GM12878 (cell line): ENCODE data around the gene SPATS2L. TPM values are rescaled to one million over a fixed set of nuclear protein-coding genes. Genes with fewer than 3 reads are reported as not detected.

Source experiments
- ATAC-seq: fragments of 200-7000 bp; cut with Tn5 transposase; 3 replicates; pipeline ENCODE4 v1.9.1; 2020; ENCODE audit warnings: mild to moderate bottlenecking, moderate library complexity
- BruUV-seq: library from RNA; stranded (reverse); fragments of 400-500 nt; replicated peaks from 2 replicates; lab custom pipeline; 2021; lab: Mats Ljungman, UMichigan
- CTCF ChIA-PET: fragments of 300-600 bp; sonication (Branson Sonifier 250); formaldehyde crosslinking; extraction: SDS; loops from one replicate; lab custom pipeline; 2021; ENCODE audit warnings: inconsistent platforms; lab: Yijun Ruan, JAX
- POLR2A ChIA-PET: fragments of 350-600 bp; formaldehyde crosslinking; extraction: SDS; loops from one replicate; lab custom pipeline; 2021; ENCODE audit warnings: inconsistent platforms; lab: Charles Lee
- RAD21 ChIA-PET: fragments of 300-600 bp; sonication (Branson Sonifier 250); formaldehyde crosslinking; loops from one replicate; lab custom pipeline; 2023; ENCODE audit warnings: antibody characterized with exemption; ENCODE audit not compliant: unreplicated experiment; lab: Charles Lee
- SMC1A ChIA-PET: fragments of 300-600 bp; sonication (Branson Sonifier 250); formaldehyde crosslinking; loops from one replicate; lab custom pipeline; 2023; ENCODE audit not compliant: unreplicated experiment, uncharacterized antibody; lab: Charles Lee
- DNase-seq: peaks from one replicate; pipeline ENCODE4 v3.0.0-alpha.2; 2011; ENCODE audit warnings: low read depth, low spot score
- FAIRE-seq: peaks from 3 replicates; lab custom pipeline; 2011; peaks lifted over from hg19 to GRCh38; lab: Jason Lieb, UNC
- H2AFZ ChIP-seq: 2 replicates; pipeline ENCODE4 v1.6.0; 2011; ENCODE audit warnings: low read depth, low read length, control low read depth; ENCODE audit not compliant: control insufficient read depth
- H3K27ac ChIP-seq: 2 replicates; pipeline ENCODE4 v1.5.1; 2011; ENCODE audit warnings: control low read depth; ENCODE audit not compliant: control insufficient read depth, insufficient read depth
- H3K27me3 ChIP-seq, 2 experiments: replicated peaks in 1 of 2; 2 replicates each; pipeline versions ENCODE4 v1.6.0 to v1.6.1; 2011; ENCODE audit warnings: low read length in 1 of 2; ENCODE audit not compliant: control insufficient read depth in 2 of 2, insufficient read depth in 2 of 2
- H3K36me3 ChIP-seq, 2 experiments: 2 replicates each; pipeline ENCODE4 v1.5.1; 2011; ENCODE audit warnings: low read length in 1 of 2; ENCODE audit not compliant: control insufficient read depth in 2 of 2, insufficient read depth in 2 of 2
- H3K4me1 ChIP-seq: 2 replicates; pipeline ENCODE4 v1.6.1; 2011; ENCODE audit warnings: mild to moderate bottlenecking, low read length, moderate library complexity, mixed read lengths; ENCODE audit not compliant: control insufficient read depth, insufficient read depth
- H3K4me2 ChIP-seq: 2 replicates; pipeline ENCODE4 v1.6.0; 2011; ENCODE audit warnings: control low read depth; ENCODE audit not compliant: control insufficient read depth, insufficient read depth
- H3K4me3 ChIP-seq: fragments of 200-600 bp; sonication (generic); 2 replicates; pipeline ENCODE4 v1.5.1; 2016
- H3K79me2 ChIP-seq: 2 replicates; pipeline ENCODE4 v1.6.0; 2011; ENCODE audit warnings: low read length; ENCODE audit not compliant: control insufficient read depth, insufficient read depth
- H3K9ac ChIP-seq: 2 replicates; pipeline ENCODE4 v1.8.0; 2011; ENCODE audit warnings: low read length, control low read depth, mixed read lengths; ENCODE audit not compliant: control insufficient read depth, insufficient read depth
- H3K9me3 ChIP-seq: replicated peaks from 3 replicates; pipeline ENCODE4 v1.5.1; 2011; ENCODE audit warnings: mild to moderate bottlenecking, low read length; ENCODE audit not compliant: control insufficient read depth, insufficient read depth
- H4K20me1 ChIP-seq: 2 replicates; pipeline ENCODE4 v1.6.0; 2011; ENCODE audit not compliant: control insufficient read depth, insufficient read depth
- BACH1 ChIP-seq: fragments of 450-650 bp; IDR thresholded peaks from 2 replicates; pipeline ENCODE4 v1.6.1; 2017; ENCODE audit warnings: mild to moderate bottlenecking, borderline replicate concordance
- EGR1 ChIP-seq, 2 experiments: IDR thresholded peaks; 1 replicate in 1 of 2; 2 replicates in 1 of 2; pipeline ENCODE4 v1.6.1; 2011 to 2012; ENCODE audit warnings: low read depth in 2 of 2, low read length in 2 of 2, borderline replicate concordance in 1 of 2, mild to moderate bottlenecking in 1 of 2, moderate library complexity in 1 of 2
- GATAD2B ChIP-seq: fragments of 450-650 bp; conservative IDR thresholded peaks from 2 replicates; pipeline ENCODE4 v1.6.1; 2017; ENCODE audit warnings: low read depth, mild to moderate bottlenecking, moderate library complexity
- HDAC6 ChIP-seq: fragments of 200-600 bp; sonication (generic); IDR thresholded peaks from one replicate; pipeline ENCODE4 v1.8.0; 2017; ENCODE audit warnings: antibody characterized with exemption; ENCODE audit not compliant: unreplicated experiment
- IKZF2 ChIP-seq, 2 experiments: fragments of 450-650 bp; IDR thresholded peaks; 2 replicates each; pipeline ENCODE4 v1.6.1; 2017; ENCODE audit warnings: mild to moderate bottlenecking in 2 of 2, moderate library complexity in 2 of 2
- MYB ChIP-seq: fragments of 150-350 bp; IDR thresholded peaks from 2 replicates; pipeline ENCODE4 v1.6.1; 2014; ENCODE audit warnings: mild to moderate bottlenecking, low read depth, low read length, borderline replicate concordance
- POLR2AphosphoS5 ChIP-seq: IDR thresholded peaks from 2 replicates; pipeline ENCODE4 v1.6.1; 2011; ENCODE audit warnings: mild to moderate bottlenecking, low read length, inconsistent platforms
- RUNX3 ChIP-seq: IDR thresholded peaks from 2 replicates; pipeline ENCODE4 v1.6.1; 2012; ENCODE audit warnings: low read length, inconsistent platforms
- TARDBP ChIP-seq: IDR thresholded peaks from 2 replicates; pipeline ENCODE4 v1.6.1; 2016; ENCODE audit warnings: borderline replicate concordance
- WRNIP1 ChIP-seq: IDR thresholded peaks from 2 replicates; pipeline ENCODE4 v1.6.1; 2011; ENCODE audit warnings: low read depth, low read length, improper control_type of control experiment, borderline replicate concordance
- ZNF207 ChIP-seq: fragments of 450-650 bp; IDR thresholded peaks from 2 replicates; pipeline ENCODE4 v1.6.1; 2014; ENCODE audit warnings: antibody characterized with exemption, mild to moderate bottlenecking, borderline replicate concordance
- WGBS: methylation state at CpG from one replicate; pipeline ENCODE4 v1.1.6; 2016; ENCODE audit warnings: low lambda C conversion rate; ENCODE audit not compliant: insufficient replicate concordance, insufficient coverage; ENCODE audit errors: missing lambda C conversion rate; 5-methylcytosine and 5-hydroxymethylcytosine counted together
- in situ Hi-C: fragments of 300-500 bp; cut with MboI; formaldehyde crosslinking; loops from 9 replicates; pipeline ENCODE4 v1.14.3; 2018; ENCODE audit warnings: mixed read lengths
- intact Hi-C: fragments of 100-400 bp; cut with micrococcal nuclease; formaldehyde crosslinking; loops from one replicate; pipeline ENCODE4 v1.14.2; 2022; ENCODE audit not compliant: unreplicated experiment
- polyA plus RNA-seq, 11 experiments: library from polyadenylated mRNA; depleted of rRNA in 4 of 11; unstranded in 6 of 11; stranded (reverse) in 5 of 11; fragments of >200 nt; fragmentation: Nextera tagmentation in 4 of 11; fragmentation: Illumina TruSeq in 1 of 11; extraction: Ambion mirVana in 4 of 11; extraction: Trizol in 1 of 11; gene quantifications; 1 replicate in 1 of 11; 2 replicates in 10 of 11; pipeline versions ENCODE4 v1.2.1 to v1.2.3, GENCODE V29; 2011 to 2016; ENCODE audit warnings: inconsistent platforms in 2 of 11, missing spikeins in 2 of 11, low read depth in 1 of 11
- total RNA-seq, 4 experiments: library from RNA; depleted of rRNA in 3 of 4; stranded (reverse); fragments of >200 nt in 3 of 4; fragmentation: Illumina TruSeq in 1 of 4; extraction: Trizol in 1 of 4; gene quantifications; 2 replicates each; pipeline versions ENCODE4 v1.2.1 to v1.2.3, GENCODE V29; 2013 to 2021
- TF ChIP-seq, protein P1 (sequence below): IDR thresholded peaks from 2 replicates; pipeline ENCODE4 v1.6.1; 2011; ENCODE audit warnings: low read depth, mild to moderate bottlenecking, low read length, moderate library complexity, borderline replicate concordance; ENCODE audit errors: extremely low read depth
- TF ChIP-seq, protein P2 (sequence below): IDR thresholded peaks from 2 replicates; pipeline ENCODE4 v1.6.1; 2012; ENCODE audit warnings: low read length, inconsistent platforms

The SPATS2L gene
- total and polyA plus RNA-seq, 10 of the 15 experiments (the other 5 are each of a cell fraction or from before 2014, with no cell fraction given): 5.2 to 30.0 (median 20.1) TPM

DNA sequence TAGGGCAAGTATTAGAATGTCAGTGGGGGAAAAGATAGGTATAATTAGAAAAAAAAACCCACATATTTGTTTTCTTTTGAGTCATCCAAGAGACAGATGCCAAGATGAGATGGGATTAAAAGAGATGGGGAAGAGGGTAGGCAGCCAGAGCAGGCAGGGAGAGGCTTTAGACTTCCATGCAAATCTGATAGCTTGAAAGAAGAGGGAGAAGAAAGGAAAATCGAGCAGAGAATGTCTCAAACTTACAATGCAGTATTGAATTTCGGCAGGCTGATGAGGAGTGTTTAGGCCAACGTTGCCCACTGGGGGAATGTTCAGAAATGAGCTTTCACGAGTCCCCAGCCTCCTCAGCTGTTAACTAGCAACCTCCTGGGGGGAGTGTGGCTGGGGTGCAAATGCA is 91.3 kb downstream of the SPATS2L start (continued):
- TF ChIP-seq RUNX3 (no peak), IKZF2 (IDR thresholded peaks at IDR 0.05) (no peak), EGR1 (IDR thresholded peaks at IDR 0.05; ENCODE audit: borderline replicate concordance in 1 of 2, low read depth in 2 of 2, low read length in 2 of 2) (no peak)

DNA sequence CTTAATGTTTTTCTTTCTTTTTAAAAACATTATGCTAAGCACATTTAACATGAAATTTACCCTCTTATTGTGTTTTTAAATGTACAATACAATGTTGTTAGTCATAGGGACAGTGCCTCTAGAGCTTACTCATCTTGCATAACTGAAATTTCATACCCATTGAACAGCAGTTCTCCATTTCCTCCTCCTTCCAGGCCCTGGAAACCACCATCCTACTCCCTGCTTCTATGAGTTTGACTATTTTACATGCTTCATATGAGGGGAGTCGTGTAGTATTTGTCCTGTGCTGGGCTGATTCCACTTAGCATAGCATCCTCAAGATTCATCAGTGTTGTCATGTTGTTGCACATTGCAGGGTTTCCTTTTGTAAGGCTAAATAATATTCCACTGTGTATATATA is 92.6 kb downstream of the SPATS2L start:
- FAIRE-seq: no peak
- Histone ChIP-seq H4K20me1 (no peaks in the 10 kb centered on the region), H3K4me3 (no peak overlapping the region), H3K9me3 (no peaks in the 10 kb centered on the region), H3K27ac (no peak overlapping the region), H3K36me3 (no peaks in the 10 kb centered on the region; a peak in 1 of 4 replicates), H3K4me2 (no peak overlapping the region), H3K9ac (no peak overlapping the region), H3K4me1 (peaks cover 2% of the 10 kb centered on the region; the same call in 1 of the 2 replicates), H3K79me2 (no peaks in the 10 kb centered on the region), H3K27me3 (no peaks in the 10 kb centered on the region), H2AFZ (no peak overlapping the region)
- ChIA-PET RAD21 (no interaction called here), SMC1A (interaction anchor here (1.5 kb wide), 1 partner anchor 17 kb away, joined by 6 read pairs; no protein-coding TSS in a partner anchor), POLR2A (no interaction called here), CTCF (no interaction called here)
- no peak for DNase-seq
- TF ChIP-seq, protein P1, sequence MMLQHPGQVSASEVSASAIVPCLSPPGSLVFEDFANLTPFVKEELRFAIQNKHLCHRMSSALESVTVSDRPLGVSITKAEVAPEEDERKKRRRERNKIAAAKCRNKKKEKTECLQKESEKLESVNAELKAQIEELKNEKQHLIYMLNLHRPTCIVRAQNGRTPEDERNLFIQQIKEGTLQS: no peak
- TF ChIP-seq BACH1 (no peak), HDAC6 (no peak), TARDBP (no peak), WRNIP1 (no peak), ZNF207 (no peak), GATAD2B (no peak), POLR2AphosphoS5 (no peak), MYB (no peak)
- TF ChIP-seq, protein P2, sequence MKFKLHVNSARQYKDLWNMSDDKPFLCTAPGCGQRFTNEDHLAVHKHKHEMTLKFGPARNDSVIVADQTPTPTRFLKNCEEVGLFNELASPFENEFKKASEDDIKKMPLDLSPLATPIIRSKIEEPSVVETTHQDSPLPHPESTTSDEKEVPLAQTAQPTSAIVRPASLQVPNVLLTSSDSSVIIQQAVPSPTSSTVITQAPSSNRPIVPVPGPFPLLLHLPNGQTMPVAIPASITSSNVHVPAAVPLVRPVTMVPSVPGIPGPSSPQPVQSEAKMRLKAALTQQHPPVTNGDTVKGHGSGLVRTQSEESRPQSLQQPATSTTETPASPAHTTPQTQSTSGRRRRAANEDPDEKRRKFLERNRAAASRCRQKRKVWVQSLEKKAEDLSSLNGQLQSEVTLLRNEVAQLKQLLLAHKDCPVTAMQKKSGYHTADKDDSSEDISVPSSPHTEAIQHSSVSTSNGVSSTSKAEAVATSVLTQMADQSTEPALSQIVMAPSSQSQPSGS: no peak
- no TSS peak for BruUV-seq
- peak; percentile 51 for ATAC-seq
- 0% methylated on average over 1 of the region's 1 CpG for WGBS
- in situ Hi-C loops: no loop called here
- intact Hi-C loops: no loop called here
